ELR (cell line): Measurements from ENCODE around the gene RAB40C.
A peak's percentile ranks its signal among the peaks of the same experiment; 100 is the strongest.

Source experiments
- DNase-seq: peaks from one replicate; pipeline ENCODE4 v3.0.0-alpha.2; 2015; ENCODE audit warnings: low read depth

Gene RAB40C

GRCh38 chr16:631808-632358 is 42.0 kb downstream of the RAB40C start:
- DNase-seq, result no peak

GRCh38 chr16:632486-633335 is 42.8 kb downstream of the RAB40C start:
- DNase-seq, result no peak

DNA sequence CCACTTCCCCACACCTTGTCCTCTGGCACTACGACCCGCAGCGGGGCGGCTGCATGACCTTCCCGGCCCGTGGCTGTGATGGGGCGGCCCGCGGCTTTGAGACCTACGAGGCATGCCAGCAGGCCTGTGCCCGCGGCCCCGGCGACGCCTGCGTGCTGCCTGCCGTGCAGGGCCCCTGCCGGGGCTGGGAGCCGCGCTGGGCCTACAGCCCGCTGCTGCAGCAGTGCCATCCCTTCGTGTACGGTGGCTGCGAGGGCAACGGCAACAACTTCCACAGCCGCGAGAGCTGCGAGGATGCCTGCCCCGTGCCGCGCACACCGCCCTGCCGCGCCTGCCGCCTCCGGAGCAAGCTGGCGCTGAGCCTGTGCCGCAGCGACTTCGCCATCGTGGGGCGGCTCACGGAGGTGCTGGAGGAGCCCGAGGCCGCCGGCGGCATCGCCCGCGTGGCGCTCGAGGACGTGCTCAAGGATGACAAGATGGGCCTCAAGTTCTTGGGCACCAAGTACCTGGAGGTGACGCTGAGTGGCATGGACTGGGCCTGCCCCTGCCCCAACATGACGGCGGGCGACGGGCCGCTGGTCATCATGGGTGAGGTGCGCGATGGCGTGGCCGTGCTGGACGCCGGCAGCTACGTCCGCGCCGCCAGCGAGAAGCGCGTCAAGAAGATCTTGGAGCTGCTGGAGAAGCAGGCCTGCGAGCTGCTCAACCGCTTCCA is 43.6 kb downstream of the RAB40C start:
- DNase-seq, result no peak

- no peak for DNase-seq
Observed at GRCh38 chr16:634051-634670, 44.3 kb downstream of the RAB40C start.

DNA sequence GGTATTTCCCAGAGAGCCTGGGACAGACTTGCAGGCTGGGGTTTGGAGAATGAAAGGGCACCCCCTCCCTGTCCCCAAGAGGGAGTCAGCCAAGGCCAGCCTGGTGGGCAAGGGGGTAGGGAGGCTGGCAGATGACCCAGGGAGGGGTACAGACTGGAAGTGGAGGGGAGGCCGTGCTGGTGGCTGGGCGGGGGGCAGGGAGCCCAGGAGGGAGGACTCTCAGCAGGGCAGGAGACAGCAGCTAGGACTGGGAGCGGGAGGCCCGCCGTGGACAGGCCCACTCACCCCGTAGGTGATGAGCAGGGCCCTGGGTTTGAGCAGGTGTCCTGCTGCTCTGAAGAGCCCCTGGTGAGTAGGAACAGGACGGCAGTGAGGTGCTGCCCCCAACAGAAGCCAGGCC is 45.1 kb downstream of the RAB40C start:
- no peak for DNase-seq

DNA sequence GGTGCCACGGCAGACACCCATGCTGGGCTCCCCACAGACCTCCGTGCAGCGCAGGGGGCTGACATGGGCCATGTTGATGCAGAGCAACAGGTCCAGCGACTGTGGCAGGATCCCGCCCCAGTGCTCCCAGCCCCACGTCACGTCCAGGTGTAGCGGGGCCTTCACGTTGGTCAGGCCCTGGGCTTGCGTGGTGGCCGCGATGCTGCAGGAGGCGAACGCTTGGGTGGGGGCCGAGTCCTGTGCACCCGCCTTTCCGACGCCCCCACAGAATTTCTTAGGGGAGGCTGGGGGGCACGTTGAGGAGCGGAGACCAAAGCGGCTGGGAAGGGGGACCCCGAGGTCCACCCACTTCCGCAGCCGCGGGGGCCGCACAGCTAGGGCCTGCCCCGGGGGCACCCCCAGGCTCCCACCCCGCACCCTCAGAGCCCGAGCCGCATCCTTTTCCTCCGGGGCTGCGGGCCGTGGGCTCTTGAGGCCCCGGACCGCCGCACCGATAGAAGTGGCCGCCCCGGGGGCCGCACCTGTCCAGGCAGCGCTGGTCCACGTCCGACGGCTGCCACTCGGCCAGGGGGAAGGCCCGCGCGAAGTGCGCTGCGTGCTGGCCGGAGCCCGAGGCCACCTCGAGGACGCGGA is 45.8 kb downstream of the RAB40C start:
- no peak for DNase-seq

DNA sequence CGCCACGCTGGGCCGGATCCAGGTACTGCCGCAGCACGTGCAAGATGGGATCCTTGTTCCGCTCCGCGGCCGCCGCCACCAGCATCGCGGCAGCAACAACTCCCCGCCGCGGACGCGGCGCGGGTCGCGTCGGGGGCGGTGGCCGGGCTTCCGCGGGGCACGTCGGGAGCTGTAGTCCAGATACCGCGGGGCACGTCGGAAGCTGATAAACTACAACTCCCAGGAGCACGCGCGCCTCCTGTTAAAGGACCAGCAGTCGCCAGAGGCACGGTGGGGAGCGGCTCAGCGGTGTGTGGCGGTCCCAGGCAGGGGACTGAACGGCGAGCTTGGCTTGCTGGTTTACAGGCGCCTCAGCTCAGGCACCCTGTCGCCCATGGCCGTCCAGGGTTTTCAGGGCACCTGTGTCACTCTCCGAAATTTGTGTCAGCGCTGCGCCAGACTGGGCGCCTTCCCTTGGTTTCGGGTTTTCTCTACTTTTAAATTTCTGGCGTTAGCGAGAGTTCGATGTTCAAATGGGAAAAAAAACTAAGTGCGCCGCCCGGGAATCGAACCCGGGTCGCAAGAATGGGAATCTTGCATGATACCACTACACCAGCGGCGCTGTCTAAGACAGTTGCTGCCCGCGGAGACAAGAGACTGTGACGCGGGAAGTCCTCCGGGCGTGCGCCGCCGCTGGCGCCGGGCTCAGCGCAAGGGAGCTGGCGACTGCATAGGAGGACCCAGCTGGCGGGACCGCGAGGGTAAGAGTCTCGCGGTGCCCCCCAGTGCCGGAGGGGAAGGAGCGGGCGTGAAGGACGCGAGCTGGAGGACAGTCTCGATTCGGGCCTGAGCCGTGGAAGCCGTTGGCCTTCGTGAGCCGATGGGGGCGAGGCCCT is 46.6 kb downstream of the RAB40C start, which contains the start of gene METTL26:
TSS of gene METTL26 (minus strand) at position 100 of the 875 bp plus-strand sequence. CDS start at position 85, 15 bp downstream.
- peak; percentile 94 for DNase-seq

DNA sequence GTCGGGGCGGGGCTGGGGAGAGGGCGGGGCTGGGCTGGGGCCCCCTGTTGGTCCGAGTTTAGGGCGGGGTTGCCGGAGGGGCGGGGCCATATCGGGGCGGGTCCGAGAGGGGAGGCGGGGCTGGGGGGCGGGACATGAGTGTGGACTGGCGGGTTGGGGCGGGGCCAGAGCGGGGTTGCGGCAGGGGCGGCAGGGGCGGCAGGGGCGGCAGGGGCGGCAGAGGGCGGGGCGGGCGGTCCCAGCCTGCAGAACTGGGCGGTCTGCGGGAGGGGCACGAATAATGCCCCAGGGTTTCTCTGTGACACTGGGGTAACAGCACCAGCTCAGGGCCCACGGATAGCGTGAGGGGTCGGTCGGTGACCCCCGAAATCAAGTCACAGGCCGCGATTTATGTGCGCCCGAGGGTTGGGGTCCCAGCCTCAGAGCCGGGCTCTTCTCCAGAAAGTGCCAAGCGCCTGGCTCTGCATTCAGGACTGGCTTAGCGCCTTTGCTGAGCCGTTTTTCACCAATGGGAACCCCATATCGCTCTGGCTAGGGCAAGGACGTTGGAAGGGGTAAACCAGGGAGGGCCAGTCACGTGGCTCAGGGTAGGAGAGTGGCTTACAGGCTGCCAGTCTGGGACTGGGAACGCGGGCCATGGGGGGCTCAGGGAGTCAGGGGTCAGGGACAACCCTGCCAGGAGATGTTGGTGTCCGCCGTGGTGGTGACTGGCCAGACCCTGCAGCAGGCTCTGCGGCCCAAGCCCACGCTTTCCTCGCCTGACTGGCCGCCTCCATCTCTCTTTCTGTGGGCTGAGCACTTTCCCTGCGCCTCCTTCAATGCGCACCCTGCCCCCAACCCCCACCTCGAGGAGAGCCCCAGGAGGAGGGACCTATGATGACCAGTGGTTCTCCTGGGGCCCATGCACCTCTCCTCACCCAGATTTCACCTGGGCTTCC is 47.5 kb downstream of the RAB40C start:
- peak; percentile 87 for DNase-seq

GRCh38 chr16:638034-638543 is 48.2 kb downstream of the RAB40C start:
- no peak for DNase-seq

DNA sequence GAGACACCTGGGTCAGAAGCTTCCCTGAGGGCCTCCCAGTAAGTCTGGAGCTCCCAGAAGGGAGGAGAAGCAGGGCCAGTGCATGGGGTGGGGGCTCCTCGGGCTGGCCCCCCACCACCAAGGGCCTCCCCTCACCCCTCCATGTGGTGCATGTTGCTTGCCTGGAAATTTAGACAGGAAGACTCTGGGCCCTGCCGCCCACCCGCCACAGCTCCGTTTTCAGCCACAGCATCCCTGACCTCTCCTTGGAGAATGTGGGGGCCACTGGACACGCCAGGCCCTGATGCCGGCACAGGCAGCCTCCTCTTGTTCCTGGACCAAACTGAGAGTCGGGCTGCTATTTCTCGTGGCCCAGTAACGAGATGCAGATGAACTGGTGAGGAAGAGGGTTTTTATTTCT is 49.0 kb downstream of the RAB40C start:
- DNase-seq, result no peak

GRCh38 chr16:640614-641013 is 50.7 kb downstream of the RAB40C start:
- DNase-seq, result no peak

DNA sequence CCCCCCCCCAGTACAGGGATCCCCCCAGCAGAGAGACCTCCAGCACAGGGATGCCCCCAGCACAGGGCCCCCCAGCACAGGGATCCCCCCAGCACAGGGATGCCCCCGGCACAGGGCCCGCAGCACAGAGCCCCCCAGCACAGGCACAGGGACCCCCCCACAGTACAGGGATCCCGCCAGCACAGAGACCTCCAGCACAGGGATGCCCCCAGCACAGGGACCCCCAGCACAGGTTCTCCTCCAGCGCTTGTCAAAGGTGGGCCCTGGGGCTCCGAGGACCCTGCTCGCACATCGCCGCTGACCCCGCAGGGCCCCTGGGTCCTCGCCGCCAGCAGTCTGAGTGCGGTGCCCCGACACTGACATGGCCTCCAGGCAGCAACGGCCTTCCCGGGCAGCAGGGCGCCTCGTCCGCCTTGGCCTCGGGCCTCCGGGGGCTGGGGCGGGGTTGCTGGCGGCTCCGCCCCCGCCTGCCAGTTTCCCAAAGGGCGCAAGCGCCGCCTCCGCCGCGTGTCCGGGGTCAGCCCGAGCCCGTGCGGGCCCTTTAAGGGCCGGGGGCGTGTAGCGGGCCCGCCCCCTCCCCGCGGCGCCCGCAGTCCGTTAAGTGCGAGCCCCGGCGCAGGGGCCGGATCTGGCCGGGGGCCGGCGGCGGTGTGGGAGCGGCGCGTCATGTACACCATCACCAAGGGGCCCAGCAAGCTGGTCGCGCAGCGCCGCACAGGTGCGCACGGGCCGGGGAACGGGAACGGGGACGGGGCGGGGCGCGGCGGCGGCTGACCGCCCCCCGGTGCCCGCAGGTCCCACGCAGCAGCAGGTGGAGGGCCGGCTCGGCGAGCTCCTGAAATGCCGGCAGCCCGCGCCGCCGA is 51.7 kb downstream of the RAB40C start, which contains the start of gene MCRIP2:
TSS of gene MCRIP2 (plus strand) at position 503 of the 863 bp plus-strand sequence. CDS start at position 667, 164 bp downstream.
- DNase-seq, result peak; percentile 82

GRCh38 chr16:642189-643049 is 52.6 kb downstream of the RAB40C start:
- DNase-seq, result peak; percentile 42

DNA sequence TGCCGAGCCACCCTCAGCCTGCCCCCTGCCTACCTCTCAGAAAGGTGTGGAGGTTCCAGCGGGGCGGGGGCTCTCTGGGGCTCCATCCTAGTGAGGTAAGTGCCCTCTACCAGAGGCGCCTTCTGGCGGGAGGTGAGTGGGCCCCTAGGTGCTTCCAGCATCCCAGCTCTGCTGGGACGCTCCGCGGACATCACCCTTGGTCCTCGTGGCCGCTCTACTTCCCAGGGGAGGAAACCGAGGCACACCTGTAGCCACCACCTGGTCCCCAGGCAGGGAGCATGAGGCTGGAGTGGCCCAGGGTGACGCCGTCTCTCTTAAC is 53.1 kb downstream of the RAB40C start:
- DNase-seq, result no peak

DNA sequence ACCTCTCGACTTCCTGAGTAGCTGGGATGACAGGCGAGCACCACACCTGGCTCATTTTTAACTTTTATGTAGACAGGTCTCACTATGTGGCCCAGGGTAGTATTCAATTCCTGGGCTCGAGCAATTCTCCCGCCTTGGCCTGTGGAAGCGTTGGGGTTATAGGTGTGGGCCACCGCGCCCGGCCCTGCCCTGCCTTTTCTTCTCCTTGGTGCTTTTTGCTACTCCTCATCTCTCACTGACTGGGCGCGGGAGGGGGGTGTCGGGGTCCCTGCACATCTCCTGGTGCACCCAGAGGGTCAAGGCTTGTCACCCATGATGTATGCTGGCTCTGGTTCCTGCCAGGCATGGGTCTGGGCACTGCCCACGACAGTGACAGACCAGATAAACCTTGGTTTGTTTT is 54.7 kb downstream of the RAB40C start:
- DNase-seq, result no peak

GRCh38 chr16:645852-646678 is 56.2 kb downstream of the RAB40C start:
- no peak for DNase-seq

DNA sequence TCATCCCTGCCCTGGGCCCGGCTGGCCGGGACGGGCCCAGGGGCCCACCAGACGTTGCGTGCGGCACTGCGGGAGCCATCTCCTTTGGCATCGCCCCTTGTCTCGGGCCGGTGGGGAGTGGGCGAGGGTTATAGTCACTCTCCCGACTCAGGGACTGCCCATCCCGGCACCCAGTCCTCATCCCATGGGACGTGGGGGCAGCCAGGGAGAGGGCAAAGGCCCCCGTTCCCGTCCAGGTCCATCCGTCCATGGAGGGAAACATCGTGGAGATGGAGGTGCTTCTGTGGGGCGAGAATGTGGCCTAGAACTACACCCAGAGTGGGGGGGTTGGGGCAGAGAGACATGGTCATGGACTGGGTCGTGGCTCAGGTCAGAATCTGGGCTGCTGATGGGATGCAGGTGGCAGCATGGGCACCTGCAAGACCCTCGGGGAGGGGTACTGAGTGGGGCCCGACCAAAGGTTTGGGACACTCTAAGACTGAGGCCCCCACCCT is 56.9 kb downstream of the RAB40C start:
- DNase-seq, result no peak
